SK-N-SH treated with all-trans-retinoic acid at 6 μM for 48 hours (cell line): Measurements from ENCODE around the gene MYL2.

Experiments used
- TOX ChIP-seq: fragments of 250-450 bp; sonication (Bioruptor Pico); IDR thresholded peaks from 2 replicates; pipeline ENCODE4 v1.8.0; 2021; ENCODE audit warnings: mild to moderate bottlenecking, moderate library complexity, borderline replicate concordance
- ZNF8 ChIP-seq: fragments of 450-650 bp; formaldehyde crosslinking; IDR thresholded peaks from 2 replicates; pipeline ENCODE4 v1.5.0; 2020; ENCODE audit warnings: mild to moderate bottlenecking, moderate library complexity
- TF ChIP-seq, protein P1 (sequence below): fragments of 250-450 bp; sonication (Bioruptor Pico); IDR thresholded peaks from 2 replicates; pipeline ENCODE4 v1.8.0; 2020; ENCODE audit warnings: mild to moderate bottlenecking, moderate library complexity, borderline replicate concordance
- TF ChIP-seq, protein P2 (sequence below): fragments of 250-450 bp; sonication (Bioruptor Pico); IDR thresholded peaks from 2 replicates; pipeline ENCODE4 v1.8.0; 2021; ENCODE audit warnings: low read depth, mild to moderate bottlenecking, moderate library complexity, borderline replicate concordance

DNA sequence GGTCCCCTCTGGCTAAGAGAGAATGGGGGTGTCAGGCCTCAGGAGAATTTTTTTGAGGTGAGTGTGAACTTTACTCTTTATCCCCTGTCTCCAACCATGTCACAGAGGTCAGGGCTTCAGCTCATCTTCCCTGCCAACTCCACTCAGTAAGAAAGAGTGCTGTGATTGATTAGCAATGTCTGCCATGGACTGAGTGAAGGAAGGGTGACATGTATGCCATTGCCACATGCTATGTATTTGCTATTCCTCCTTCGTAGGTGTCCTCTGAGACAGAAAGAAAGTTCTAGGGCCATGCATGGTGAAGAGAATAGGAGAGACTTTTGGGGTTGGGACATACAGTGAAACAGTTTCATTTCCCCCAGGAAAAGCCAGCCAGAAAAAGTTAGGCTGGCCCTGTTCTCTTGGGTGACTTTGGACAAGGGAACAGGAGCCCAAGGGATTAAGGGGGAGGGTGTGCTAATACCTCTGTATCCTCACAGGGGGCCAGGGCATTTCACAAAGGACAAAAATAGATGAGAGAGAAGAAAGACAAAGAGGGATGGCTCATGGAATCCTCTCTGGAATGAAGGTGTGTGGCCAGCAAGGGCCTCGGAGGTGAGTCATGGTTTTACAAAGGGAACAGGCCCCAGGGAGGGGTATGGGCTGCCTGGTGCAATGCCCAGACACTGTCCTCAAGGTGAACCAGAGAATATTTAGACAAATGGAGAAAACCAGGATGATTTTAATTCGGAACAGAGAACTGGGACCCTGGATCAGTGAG, 13.9 kb upstream of the MYL2 start:
- TF ChIP-seq, protein P1, sequence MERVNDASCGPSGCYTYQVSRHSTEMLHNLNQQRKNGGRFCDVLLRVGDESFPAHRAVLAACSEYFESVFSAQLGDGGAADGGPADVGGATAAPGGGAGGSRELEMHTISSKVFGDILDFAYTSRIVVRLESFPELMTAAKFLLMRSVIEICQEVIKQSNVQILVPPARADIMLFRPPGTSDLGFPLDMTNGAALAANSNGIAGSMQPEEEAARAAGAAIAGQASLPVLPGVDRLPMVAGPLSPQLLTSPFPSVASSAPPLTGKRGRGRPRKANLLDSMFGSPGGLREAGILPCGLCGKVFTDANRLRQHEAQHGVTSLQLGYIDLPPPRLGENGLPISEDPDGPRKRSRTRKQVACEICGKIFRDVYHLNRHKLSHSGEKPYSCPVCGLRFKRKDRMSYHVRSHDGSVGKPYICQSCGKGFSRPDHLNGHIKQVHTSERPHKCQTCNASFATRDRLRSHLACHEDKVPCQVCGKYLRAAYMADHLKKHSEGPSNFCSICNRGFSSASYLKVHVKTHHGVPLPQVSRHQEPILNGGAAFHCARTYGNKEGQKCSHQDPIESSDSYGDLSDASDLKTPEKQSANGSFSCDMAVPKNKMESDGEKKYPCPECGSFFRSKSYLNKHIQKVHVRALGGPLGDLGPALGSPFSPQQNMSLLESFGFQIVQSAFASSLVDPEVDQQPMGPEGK (CRISPR knock-in tag) = no peak
- no peak for TF ChIP-seq TOX (CRISPR knock-in tag)
- TF ChIP-seq ZNF8 (CRISPR knock-in tag) = no peak
- TF ChIP-seq, protein P2, sequence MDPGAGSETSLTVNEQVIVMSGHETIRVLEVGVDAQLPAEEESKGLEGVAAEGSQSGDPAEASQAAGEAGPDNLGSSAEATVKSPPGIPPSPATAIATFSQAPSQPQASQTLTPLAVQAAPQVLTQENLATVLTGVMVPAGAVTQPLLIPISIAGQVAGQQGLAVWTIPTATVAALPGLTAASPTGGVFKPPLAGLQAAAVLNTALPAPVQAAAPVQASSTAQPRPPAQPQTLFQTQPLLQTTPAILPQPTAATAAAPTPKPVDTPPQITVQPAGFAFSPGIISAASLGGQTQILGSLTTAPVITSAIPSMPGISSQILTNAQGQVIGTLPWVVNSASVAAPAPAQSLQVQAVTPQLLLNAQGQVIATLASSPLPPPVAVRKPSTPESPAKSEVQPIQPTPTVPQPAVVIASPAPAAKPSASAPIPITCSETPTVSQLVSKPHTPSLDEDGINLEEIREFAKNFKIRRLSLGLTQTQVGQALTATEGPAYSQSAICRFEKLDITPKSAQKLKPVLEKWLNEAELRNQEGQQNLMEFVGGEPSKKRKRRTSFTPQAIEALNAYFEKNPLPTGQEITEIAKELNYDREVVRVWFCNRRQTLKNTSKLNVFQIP (CRISPR knock-in tag) = no peak
